Right cardiac atrium (tissue), 5 donors: ENCODE measurements around the gene SELENOM. TPM values are rescaled to one million over a fixed set of nuclear protein-coding genes. Genes with fewer than 3 reads are reported as not detected.

Experiments
- ATAC-seq, 2 donors: fragments of 200-7000 bp; cut with Tn5 transposase; one replicate each; pipeline versions ENCODE4 v1.8.0 to v1.9.1; 2020; ENCODE audit warnings: moderate library complexity in 2 of 2, mild to moderate bottlenecking in 1 of 2
- DNase-seq, 3 donors: peaks; one replicate each; pipeline ENCODE4 v3.0.0-alpha.2; 2020
- H3K27ac ChIP-seq: one replicate; pipeline ENCODE4 v1.5.1; 2013; ENCODE audit warnings: mild to moderate bottlenecking, low read length, control low read depth, moderate library complexity
- H3K27me3 ChIP-seq: one replicate; pipeline ENCODE4 v1.6.1; 2013; ENCODE audit not compliant: control insufficient read depth, insufficient read depth
- H3K4me1 ChIP-seq: one replicate; pipeline ENCODE4 v1.6.1; 2013; ENCODE audit warnings: low read length; ENCODE audit not compliant: control insufficient read depth, insufficient read depth
- H3K4me3 ChIP-seq: one replicate; pipeline ENCODE4 v1.5.1; 2013; ENCODE audit warnings: low read length, control low read depth
- H3K9me3 ChIP-seq: one replicate; pipeline ENCODE4 v1.6.1; 2013; ENCODE audit warnings: low read length; ENCODE audit not compliant: control insufficient read depth
- whole genome bisulfite sequencing: extraction: QIAGEN DNeasy Blood & Tissue Kit; methylation state at CpG from one replicate; pipeline ENCODE4 v1.1.7; 2013; 5-methylcytosine and 5-hydroxymethylcytosine counted together
- intact Hi-C, 4 donors: fragments of 100-400 bp; cut with DNase I; formaldehyde crosslinking; loops; one replicate each; pipeline versions ENCODE4 v1.11.0 to v1.14.0; 2022 to 2023
- polyA plus RNA-seq: library from polyadenylated mRNA; stranded (reverse); fragments of 200-250 nt; gene quantifications from one replicate; pipeline ENCODE4 v1.2.3, GENCODE V29; 2013
- total RNA-seq, 4 donors: library from RNA; stranded (reverse); fragmentation: NEBNext Ultra II Directional; extraction: Animal tissue kit (Norgen Biotek cat#: 25700); gene quantifications; one replicate each; pipeline ENCODE4 v1.2.1, GENCODE V29; 2021
- donor health status: healthy with polysubstance abuse.
- donor health status: DM: no; HTN: yes; CAD: no.
- donor health status: DM: no; HTN: no; CAD: no.
- donor health status: DM: no; HTN: yes; CAD: no; lungs with severe emphysema.
- donor health status: DM: yes; HTN: yes; CAD: no.

The SELENOM gene
- total and polyA plus RNA-seq, 5 donors: 167 to 219 (median 179) TPM

- Histone ChIP-seq H3K4me3 (no peak overlapping the region), H3K27ac (peak overlapping the region; percentile 77)
- 26% methylated on average over 13 of the region's 13 CpGs for WGBS
Measured at GRCh38 chr22:31055635-31056159, 51.7 kb downstream of the SELENOM start.

GRCh38 chr22:31055117-31055634, 52.2 kb downstream of the SELENOM start:
- WGBS: 45% methylated on average over 5 of the region's 5 CpGs
- ATAC-seq: peak in 1 of 2 donors; percentile 30

More at GRCh38 chr22:31055635-31056159, 51.7 kb downstream of the SELENOM start:
- ATAC-seq: peak; percentile 96
- no peaks in the 10 kb centered on the region for H3K27me3 ChIP-seq
- DNase-seq: peak; percentile 94 to 95 (median 94)
- H3K9me3 ChIP-seq: no peaks in the 10 kb centered on the region
- intact Hi-C loops: no loop called here
- H3K4me1 ChIP-seq: no peaks in the 10 kb centered on the region

More at GRCh38 chr22:31055117-31055634, 52.2 kb downstream of the SELENOM start:
- H3K4me1 ChIP-seq: no peaks in the 10 kb centered on the region
- no peaks in the 10 kb centered on the region for H3K9me3 ChIP-seq
- DNase-seq: no peak
- H3K27ac ChIP-seq: peak overlapping the region; percentile 75
- H3K4me3 ChIP-seq: no peak overlapping the region
- intact Hi-C loops: no loop called here
- no peaks in the 10 kb centered on the region for H3K27me3 ChIP-seq

Other genes with a start within 250 kb of the SELENOM start
- 10 to 100 TPM; 17.0 to 24.0 (median 17.3) TPM for gene MORC2, start 138.8 kb downstream of the SELENOM start, total RNA-seq
- 15.8 TPM for gene MORC2, start 138.8 kb downstream of the SELENOM start, polyA plus RNA-seq
- 10 to 100 TPM; 42.1 to 56.2 (median 47.3) TPM for gene TUG1, start 138.3 kb downstream of the SELENOM start, total RNA-seq
- gene TUG1, start 138.3 kb downstream of the SELENOM start, polyA plus RNA-seq: 22.8 TPM
- gene SMTN, start 26.2 kb downstream of the SELENOM start, total RNA-seq: 100 to 1,000 TPM; 156 to 233 (median 217) TPM
- gene SMTN, start 26.2 kb downstream of the SELENOM start, polyA plus RNA-seq: 192 TPM
- gene INPP5J, start 15.4 kb upstream of the SELENOM start, total RNA-seq: 10 to 100 TPM; 28.8 to 62.1 (median 50.7) TPM
- gene INPP5J, start 15.4 kb upstream of the SELENOM start, polyA plus RNA-seq: 28.9 TPM
- gene PLA2G3, start 32.9 kb upstream of the SELENOM start, total RNA-seq: not detected
- not detected for gene PLA2G3, start 32.9 kb upstream of the SELENOM start, polyA plus RNA-seq
- 10 to 100 TPM; 20.3 to 23.2 (median 21.6) TPM for gene RNF185, start 52.6 kb upstream of the SELENOM start, total RNA-seq
- 15.1 TPM for gene RNF185, start 52.6 kb upstream of the SELENOM start, polyA plus RNA-seq
- 10 to 100 TPM in 3 of 4 donors, 1 to 10 TPM in 1; 8.9 to 12.1 (median 11.1) TPM for gene LIMK2, start 104.7 kb upstream of the SELENOM start, total RNA-seq
- 6.5 TPM for gene LIMK2, start 104.7 kb upstream of the SELENOM start, polyA plus RNA-seq
- gene PIK3IP1, start 184.9 kb upstream of the SELENOM start, total RNA-seq: 10 to 100 TPM in 2 of 4 donors, 1 to 10 TPM in 2; 5.9 to 17.6 (median 10.8) TPM
- 14.0 TPM for gene PIK3IP1, start 184.9 kb upstream of the SELENOM start, polyA plus RNA-seq
- gene PATZ1, start 238.8 kb upstream of the SELENOM start, total RNA-seq: 10 to 100 TPM; 12.2 to 16.4 (median 14.4) TPM
- gene PATZ1, start 238.8 kb upstream of the SELENOM start, polyA plus RNA-seq: 8.4 TPM